ENCODE data around the gene TMEM242. TPM values are rescaled to one million over a fixed set of nuclear protein-coding genes. Genes with fewer than 3 reads are reported as not detected.

TMEM242 gene
- total and polyA plus RNA-seq, 7 donors: 7.8 to 14.8 (median 14.0) TPM

DNA sequence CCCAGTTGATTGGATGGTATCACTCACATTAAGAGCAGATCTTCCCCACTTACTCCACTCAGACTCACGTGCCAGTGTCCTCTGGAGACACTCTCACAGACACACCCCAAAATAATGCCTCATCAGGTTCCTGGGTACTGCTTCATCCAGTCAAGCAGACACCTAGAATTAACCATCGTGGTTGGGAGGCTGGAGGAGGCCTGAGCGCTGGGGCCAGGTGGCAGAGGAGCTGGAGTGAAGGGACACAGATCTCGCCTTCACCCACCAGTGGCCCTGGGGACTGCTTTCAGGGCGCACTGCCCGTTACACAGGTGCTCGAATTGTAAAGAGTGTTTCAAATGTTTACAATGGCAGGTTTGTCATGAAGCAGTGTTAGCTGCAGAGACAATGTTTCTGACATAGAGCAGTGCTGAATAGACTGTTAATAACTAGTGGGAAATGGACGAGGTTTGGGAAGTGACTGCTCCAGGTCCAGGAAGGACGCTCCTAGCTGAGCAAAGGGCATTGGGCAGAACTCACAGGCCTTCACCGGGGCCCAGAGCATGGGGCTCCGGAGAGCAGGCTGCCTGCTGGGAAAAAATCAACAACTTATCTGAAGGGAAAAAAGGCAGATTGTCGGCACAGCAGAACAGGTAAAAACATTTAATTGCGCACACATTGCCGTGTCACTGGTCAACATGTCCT lies 38.4 kb downstream of the TMEM242 start:
- intact Hi-C loops (cut with DNase I): no loop called here
- WGBS, 3 donors: 75 to 85% (median 76%) methylated on average over 14 of the region's 14 CpGs
- ATAC-seq: no peak

DNA sequence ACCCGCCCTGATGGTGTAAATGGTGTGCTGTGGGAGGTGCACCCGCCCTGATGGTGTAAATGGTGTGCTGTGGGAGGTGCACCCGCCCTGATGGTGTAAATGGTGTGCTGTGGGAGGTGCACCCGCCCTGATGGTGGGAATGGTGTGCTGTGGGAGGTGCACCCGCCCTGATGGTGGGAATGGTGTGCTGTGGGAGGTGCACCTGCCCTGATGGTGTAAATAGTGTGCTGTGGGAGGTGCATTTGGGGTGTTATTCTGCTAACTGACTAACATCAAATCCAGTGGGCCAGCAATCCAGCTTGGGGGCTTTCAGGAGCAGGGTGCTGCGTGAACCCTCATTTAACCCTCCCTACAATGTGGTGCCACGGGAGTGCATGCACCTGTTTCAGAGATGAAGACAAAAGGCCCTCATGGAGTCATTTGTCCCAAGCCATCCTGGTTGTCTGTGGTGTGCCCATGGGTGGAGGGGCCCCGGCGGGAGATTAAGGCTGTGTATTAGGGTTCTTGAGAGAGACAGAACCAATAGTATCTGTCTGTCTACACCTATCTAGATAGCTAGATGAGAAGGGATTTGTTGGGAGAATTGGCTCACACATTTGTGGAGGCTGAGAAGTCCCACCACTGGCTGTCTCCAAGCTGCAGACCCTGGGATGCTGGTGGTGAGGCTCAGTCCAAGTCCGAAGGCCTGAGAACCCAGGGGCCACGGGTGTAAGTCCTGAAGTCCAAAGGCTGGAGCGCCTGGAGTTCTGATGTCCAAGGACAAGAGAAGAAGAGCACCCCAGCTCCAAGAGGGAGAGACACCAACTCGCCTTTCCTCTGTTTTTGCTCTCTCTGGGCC lies 39.2 kb downstream of the TMEM242 start:
- intact Hi-C loops (cut with DNase I): no loop called here
- no peak for ATAC-seq
- Histone ChIP-seq H3K9me3 (no peaks in the 10 kb centered on the region), H3K27me3 (ENCODE audit: insufficient read depth in 3 of 3, low read length in 2 of 3) (no peaks in the 10 kb centered on the region), H3K36me3 (ENCODE audit: insufficient read depth in 1 of 2, low read depth in 1 of 2) (peaks cover under 1 to 11% of the 10 kb centered on the region in 2 donors), H3K27ac (no peak overlapping the region), H3K4me3 (no peak overlapping the region), H3K4me1 (no peaks in the 10 kb centered on the region)
- TF ChIP-seq, protein P1, sequence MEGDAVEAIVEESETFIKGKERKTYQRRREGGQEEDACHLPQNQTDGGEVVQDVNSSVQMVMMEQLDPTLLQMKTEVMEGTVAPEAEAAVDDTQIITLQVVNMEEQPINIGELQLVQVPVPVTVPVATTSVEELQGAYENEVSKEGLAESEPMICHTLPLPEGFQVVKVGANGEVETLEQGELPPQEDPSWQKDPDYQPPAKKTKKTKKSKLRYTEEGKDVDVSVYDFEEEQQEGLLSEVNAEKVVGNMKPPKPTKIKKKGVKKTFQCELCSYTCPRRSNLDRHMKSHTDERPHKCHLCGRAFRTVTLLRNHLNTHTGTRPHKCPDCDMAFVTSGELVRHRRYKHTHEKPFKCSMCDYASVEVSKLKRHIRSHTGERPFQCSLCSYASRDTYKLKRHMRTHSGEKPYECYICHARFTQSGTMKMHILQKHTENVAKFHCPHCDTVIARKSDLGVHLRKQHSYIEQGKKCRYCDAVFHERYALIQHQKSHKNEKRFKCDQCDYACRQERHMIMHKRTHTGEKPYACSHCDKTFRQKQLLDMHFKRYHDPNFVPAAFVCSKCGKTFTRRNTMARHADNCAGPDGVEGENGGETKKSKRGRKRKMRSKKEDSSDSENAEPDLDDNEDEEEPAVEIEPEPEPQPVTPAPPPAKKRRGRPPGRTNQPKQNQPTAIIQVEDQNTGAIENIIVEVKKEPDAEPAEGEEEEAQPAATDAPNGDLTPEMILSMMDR (IDR thresholded peaks at IDR 0.05): no peak
- DNase-seq: no peak
- 82 to 90% (median 87%) methylated on average over 11 of the region's 13 CpGs for WGBS, 3 donors

More for the DNA sequence above, 38.4 kb downstream of the TMEM242 start:
- TF ChIP-seq, protein P1 (IDR thresholded peaks at IDR 0.05): no peak
- no peak overlapping the region for H3K4me3 ChIP-seq
- peaks cover 2 to 18% of the 10 kb centered on the region in 2 donors for H3K36me3 ChIP-seq (ENCODE audit: insufficient read depth in 1 of 2, low read depth in 1 of 2)
- H3K27ac ChIP-seq: no peak overlapping the region
- no peaks in the 10 kb centered on the region for H3K27me3 ChIP-seq (ENCODE audit: insufficient read depth in 3 of 3, low read length in 2 of 3)
- H3K4me1 ChIP-seq: no peaks in the 10 kb centered on the region
- DNase-seq: no peak
- no peaks in the 10 kb centered on the region for H3K9me3 ChIP-seq

DNA sequence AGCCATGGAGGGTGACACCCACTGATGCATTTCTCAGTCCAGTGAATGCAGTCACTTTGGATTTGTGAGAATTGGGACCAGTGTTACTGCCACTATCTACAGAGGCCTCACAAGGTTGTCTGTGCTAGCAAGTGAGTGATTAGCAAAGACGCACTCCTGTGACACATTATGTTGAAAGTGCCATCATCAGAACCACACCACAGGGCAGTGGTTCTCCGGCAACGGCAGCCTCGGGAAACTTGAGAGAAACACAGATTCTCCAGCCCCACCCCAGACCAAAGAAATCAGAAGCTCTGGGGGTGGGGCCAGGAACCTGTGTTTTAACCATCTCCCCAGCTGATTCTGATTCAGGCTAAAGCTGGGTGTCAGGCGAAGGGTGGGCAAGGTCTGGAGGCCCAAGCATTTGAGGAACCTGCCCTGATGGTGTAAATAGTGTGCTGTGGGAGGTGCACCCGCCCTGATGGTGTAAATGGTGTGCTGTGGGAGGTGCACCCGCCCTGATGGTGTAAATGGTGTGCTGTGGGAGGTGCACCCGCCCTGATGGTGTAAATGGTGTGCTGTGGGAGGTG lies 39.9 kb downstream of the TMEM242 start:
- TF ChIP-seq, protein P1 (IDR thresholded peaks at IDR 0.05): no peak
- H3K4me1 ChIP-seq: no peaks in the 10 kb centered on the region
- no peak for ATAC-seq
- H3K4me3 ChIP-seq: no peak overlapping the region
- no peak for DNase-seq
- peaks cover 0 to 7% of the 10 kb centered on the region in 2 donors for H3K36me3 ChIP-seq (ENCODE audit: insufficient read depth in 1 of 2, low read depth in 1 of 2)
- no peaks in the 10 kb centered on the region for H3K27me3 ChIP-seq (ENCODE audit: insufficient read depth in 3 of 3, low read length in 2 of 3)
- intact Hi-C loops (cut with DNase I): no loop called here
- H3K9me3 ChIP-seq: no peaks in the 10 kb centered on the region
- H3K27ac ChIP-seq: no peak overlapping the region
- 54 to 74% (median 67%) methylated on average over 6 to 7 of the region's 8 CpGs for WGBS, 3 donors

DNA sequence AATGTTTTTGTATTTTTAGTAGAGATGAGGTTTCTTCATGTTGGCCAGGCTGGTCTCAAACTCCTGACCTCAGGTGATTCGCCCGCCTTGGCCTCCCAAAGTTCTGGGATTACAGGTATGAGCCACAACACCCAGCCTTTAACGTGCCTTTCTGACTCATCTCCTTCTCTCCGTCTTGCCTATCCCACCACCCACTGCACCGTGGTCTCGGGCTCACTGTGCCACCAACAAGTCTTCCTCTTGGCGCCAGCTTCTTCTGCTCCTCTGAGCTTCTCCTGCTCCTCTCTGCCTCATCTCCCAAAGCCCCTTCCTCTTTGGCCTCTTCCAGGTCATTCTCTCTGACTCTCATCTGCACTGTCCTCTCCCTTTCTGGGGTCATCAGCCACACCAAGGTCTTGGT lies 41.0 kb downstream of the TMEM242 start:
- Histone ChIP-seq H3K27me3 (ENCODE audit: insufficient read depth in 3 of 3, low read length in 2 of 3) (no peaks in the 10 kb centered on the region), H3K9me3 (no peaks in the 10 kb centered on the region), H3K4me1 (no peaks in the 10 kb centered on the region), H3K36me3 (ENCODE audit: insufficient read depth in 1 of 2, low read depth in 1 of 2) (no peaks in the 10 kb centered on the region), H3K27ac (no peak overlapping the region), H3K4me3 (no peak overlapping the region)
- ATAC-seq (no peak), DNase-seq (no peak)
- TF ChIP-seq, protein P1 (IDR thresholded peaks at IDR 0.05): no peak
- intact Hi-C loops (cut with DNase I): no loop called here
- 95 to 96% (median 96%) methylated on average over 7 of the region's 7 CpGs for WGBS, 3 donors
